MM.1S (cell line): ENCODE results near the gene GRIK4.

Experiments used
- EZH2phosphoT487 ChIP-seq: fragments of 300-600 bp; sonication (generic); IDR thresholded peaks from 2 replicates; pipeline ENCODE4 v1.6.1; 2018; ENCODE audit warnings: antibody characterized with exemption, low read length
- TF ChIP-seq, protein P1 (sequence below): fragments of 300-600 bp; sonication (generic); IDR thresholded peaks from 2 replicates; pipeline ENCODE4 v1.5.1; 2016; ENCODE audit warnings: antibody characterized with exemption, low read length, mixed read lengths

DNA sequence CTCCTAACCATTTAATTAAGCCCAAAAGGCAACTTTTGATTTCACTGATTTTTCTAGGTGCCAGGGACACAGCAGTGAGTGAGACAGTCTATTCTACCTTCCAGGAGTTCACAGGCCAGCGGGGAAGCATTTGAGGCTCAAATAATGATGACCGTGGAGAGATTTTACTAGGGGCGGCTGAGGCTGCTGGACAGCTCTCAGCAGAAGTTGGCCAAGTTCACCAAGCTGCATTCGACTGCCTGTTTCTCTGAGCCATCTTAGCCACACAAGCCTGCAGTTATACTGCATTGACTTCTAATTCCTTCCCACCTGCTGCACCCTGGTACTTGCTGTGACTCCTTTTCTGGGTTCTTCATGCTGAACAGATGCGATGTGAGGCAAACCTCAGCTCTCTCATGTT lies 343.4 kb downstream of the GRIK4 start:
- TF ChIP-seq, protein P1, sequence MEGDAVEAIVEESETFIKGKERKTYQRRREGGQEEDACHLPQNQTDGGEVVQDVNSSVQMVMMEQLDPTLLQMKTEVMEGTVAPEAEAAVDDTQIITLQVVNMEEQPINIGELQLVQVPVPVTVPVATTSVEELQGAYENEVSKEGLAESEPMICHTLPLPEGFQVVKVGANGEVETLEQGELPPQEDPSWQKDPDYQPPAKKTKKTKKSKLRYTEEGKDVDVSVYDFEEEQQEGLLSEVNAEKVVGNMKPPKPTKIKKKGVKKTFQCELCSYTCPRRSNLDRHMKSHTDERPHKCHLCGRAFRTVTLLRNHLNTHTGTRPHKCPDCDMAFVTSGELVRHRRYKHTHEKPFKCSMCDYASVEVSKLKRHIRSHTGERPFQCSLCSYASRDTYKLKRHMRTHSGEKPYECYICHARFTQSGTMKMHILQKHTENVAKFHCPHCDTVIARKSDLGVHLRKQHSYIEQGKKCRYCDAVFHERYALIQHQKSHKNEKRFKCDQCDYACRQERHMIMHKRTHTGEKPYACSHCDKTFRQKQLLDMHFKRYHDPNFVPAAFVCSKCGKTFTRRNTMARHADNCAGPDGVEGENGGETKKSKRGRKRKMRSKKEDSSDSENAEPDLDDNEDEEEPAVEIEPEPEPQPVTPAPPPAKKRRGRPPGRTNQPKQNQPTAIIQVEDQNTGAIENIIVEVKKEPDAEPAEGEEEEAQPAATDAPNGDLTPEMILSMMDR = no peak
- no peak for TF ChIP-seq EZH2phosphoT487
